Memory B cell (primary cell): ENCODE results near the gene G6PC2.
A peak's percentile ranks its signal among the peaks of the same experiment; 100 is the strongest.

Experiments used
- ATAC-seq: fragments of 150-1000 bp; cut with Tn5 transposase; 2 replicates; pipeline ENCODE4 v1.10.0; 2021; ENCODE audit warnings: low read depth, mild to moderate bottlenecking, moderate library complexity
- DNase-seq, 2 donors: peaks; one replicate each; pipeline ENCODE4 v3.0.0; 2022; ENCODE audit warnings: low spot score in 2 of 2
- H3K27ac Mint-ChIP-seq: one replicate; pipeline ENCODE4 v1.8.0; 2022; ENCODE audit warnings: mild to moderate bottlenecking, moderate library complexity, mixed read lengths
- H3K27me3 Mint-ChIP-seq: one replicate; pipeline ENCODE4 v1.8.0; 2022; ENCODE audit warnings: mixed read lengths
- H3K36me3 Mint-ChIP-seq: one replicate; pipeline ENCODE4 v1.8.0; 2022; ENCODE audit warnings: mild to moderate bottlenecking, mixed read lengths
- H3K4me1 Mint-ChIP-seq: one replicate; pipeline ENCODE4 v1.8.0; 2022; ENCODE audit warnings: mixed read lengths
- H3K4me3 Mint-ChIP-seq: one replicate; pipeline ENCODE4 v1.8.0; 2022; ENCODE audit warnings: mild to moderate bottlenecking, moderate library complexity, mixed read lengths
- H3K9me3 Mint-ChIP-seq: one replicate; pipeline ENCODE4 v1.8.0; 2022; ENCODE audit warnings: mixed read lengths

Gene G6PC2

GRCh38 chr2:168890006-168890782, 10.9 kb upstream of the G6PC2 start, which contains the start of gene SPC25:
Gene SPC25, minus strand, starts transcription at chr2:168890430. Its CDS starts 911 bp downstream, at chr2:168889519.
- H3K27me3 Mint-ChIP-seq = peaks cover 2% of the 10 kb centered on the region
- peaks cover 3% of the 10 kb centered on the region for H3K4me1 Mint-ChIP-seq
- peak within 1 kb of the TSS; percentile 22 for H3K27ac Mint-ChIP-seq
- no peaks in the 10 kb centered on the region for H3K9me3 Mint-ChIP-seq
- DNase-seq (peak; percentile 72 to 78), ATAC-seq (peak; percentile 99)
- no peaks in the 10 kb centered on the region for H3K36me3 Mint-ChIP-seq
- peak within 1 kb of the TSS; percentile 94 for H3K4me3 Mint-ChIP-seq

DNA sequence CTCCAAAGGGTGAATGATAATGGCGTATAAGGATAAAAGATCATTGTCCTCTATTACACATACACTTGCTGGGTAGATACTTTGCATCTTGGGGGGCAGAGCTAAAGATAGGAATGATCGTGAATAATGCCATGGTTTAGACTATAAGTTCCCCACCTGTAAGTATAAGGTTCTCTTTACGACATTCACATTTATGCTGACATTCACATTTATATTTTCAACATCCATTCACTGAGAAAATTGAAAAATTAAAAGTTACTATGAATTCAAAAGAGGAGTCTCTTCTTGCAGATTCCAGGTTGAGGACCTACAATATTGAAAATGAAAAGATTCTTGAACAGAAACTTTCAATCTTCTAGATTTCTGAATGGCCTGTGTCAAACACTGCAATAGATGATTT, 8.8 kb upstream of the G6PC2 start:
- Mint-ChIP-seq H3K27me3 (peaks cover 2% of the 10 kb centered on the region), H3K27ac (no peak overlapping the region), H3K4me1 (peaks cover 3% of the 10 kb centered on the region), H3K36me3 (no peaks in the 10 kb centered on the region), H3K4me3 (no peak overlapping the region), H3K9me3 (no peaks in the 10 kb centered on the region)
- ATAC-seq (no peak), DNase-seq (no peak)

- ATAC-seq (no peak), DNase-seq (no peak)
- Mint-ChIP-seq H3K36me3 (no peaks in the 10 kb centered on the region), H3K9me3 (no peaks in the 10 kb centered on the region), H3K4me1 (peaks cover 3% of the 10 kb centered on the region), H3K4me3 (no peak overlapping the region), H3K27me3 (peaks cover 2% of the 10 kb centered on the region), H3K27ac (no peak overlapping the region)
These were observed 7.0 kb upstream of the G6PC2 start for GRCh38 chr2:168894101-168894500.

DNA sequence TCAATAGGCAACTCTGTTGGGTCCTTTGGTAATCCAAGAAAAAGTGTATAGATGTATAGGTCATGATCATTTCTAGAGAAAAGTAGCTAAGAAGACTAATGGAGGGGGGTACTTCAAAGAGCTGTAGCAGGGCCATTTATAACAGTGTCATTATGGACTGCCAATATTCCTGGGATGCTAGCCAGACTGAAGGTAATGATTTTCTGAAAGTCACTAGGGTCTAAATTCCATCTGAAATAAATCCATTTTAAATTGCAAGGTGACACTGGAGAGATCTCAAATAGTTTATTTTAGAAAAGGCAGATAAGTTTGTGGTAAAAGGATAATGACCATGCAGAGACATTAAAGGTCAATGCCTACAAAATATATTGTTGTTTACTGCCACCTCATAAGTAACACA, 6.4 kb upstream of the G6PC2 start:
- DNase-seq (no peak), ATAC-seq (no peak)
- H3K4me1 Mint-ChIP-seq = peaks cover 3% of the 10 kb centered on the region
- no peak overlapping the region for H3K27ac Mint-ChIP-seq
- H3K36me3 Mint-ChIP-seq = no peaks in the 10 kb centered on the region
- H3K27me3 Mint-ChIP-seq = peaks cover 2% of the 10 kb centered on the region
- H3K9me3 Mint-ChIP-seq = no peaks in the 10 kb centered on the region
- no peak overlapping the region for H3K4me3 Mint-ChIP-seq

DNA sequence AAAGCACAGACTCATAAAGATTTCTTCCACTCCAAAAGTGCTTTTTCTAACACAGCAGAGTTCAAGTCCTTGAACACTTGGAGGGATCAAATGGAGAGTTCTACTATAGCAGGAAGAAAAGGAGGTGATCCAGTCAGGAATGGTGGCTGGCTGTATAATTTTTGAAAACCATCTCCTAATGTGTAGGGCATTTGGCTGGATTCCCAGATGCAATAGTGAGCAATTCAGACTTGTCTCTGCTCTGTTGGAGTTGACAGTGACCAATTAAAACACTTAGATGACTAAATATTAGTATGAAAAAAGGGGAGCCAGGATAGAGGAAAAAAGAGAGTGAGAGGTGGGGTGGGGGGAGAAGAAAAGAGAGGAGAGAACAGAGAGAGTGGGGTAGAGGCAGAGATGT, 5.3 kb upstream of the G6PC2 start:
- Mint-ChIP-seq H3K27me3 (no peaks in the 10 kb centered on the region), H3K27ac (no peak overlapping the region), H3K4me3 (no peak overlapping the region), H3K9me3 (no peaks in the 10 kb centered on the region), H3K36me3 (no peaks in the 10 kb centered on the region), H3K4me1 (no peaks in the 10 kb centered on the region)
- DNase-seq = no peak
- no peak for ATAC-seq

GRCh38 chr2:168896783-168897182, 4.3 kb upstream of the G6PC2 start:
- no peaks in the 10 kb centered on the region for H3K36me3 Mint-ChIP-seq
- H3K9me3 Mint-ChIP-seq = no peaks in the 10 kb centered on the region
- H3K27me3 Mint-ChIP-seq = no peaks in the 10 kb centered on the region
- no peak for DNase-seq
- no peak overlapping the region for H3K27ac Mint-ChIP-seq
- no peak for ATAC-seq
- no peaks in the 10 kb centered on the region for H3K4me1 Mint-ChIP-seq
- no peak overlapping the region for H3K4me3 Mint-ChIP-seq

DNA sequence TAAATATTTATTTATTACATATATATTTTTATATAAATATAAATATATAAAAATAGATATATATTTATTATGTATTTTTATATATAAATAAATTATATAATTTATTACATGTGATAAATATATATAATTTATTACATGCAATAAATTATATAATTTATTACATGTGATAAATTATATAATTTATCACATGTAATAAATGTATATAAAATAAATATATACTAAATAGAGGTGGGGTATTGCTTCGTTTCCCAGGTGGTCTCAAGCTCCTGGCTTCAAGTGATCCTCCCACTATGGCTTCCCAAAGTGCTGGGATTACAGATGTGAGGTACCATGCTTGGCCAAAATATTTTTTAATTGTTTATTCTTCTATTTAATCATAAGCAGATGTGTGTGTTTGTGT, 3.6 kb upstream of the G6PC2 start:
- Mint-ChIP-seq H3K4me3 (no peak overlapping the region), H3K27me3 (no peaks in the 10 kb centered on the region), H3K27ac (no peak overlapping the region), H3K4me1 (no peaks in the 10 kb centered on the region), H3K36me3 (no peaks in the 10 kb centered on the region), H3K9me3 (no peaks in the 10 kb centered on the region)
- ATAC-seq = no peak
- DNase-seq = no peak

DNA sequence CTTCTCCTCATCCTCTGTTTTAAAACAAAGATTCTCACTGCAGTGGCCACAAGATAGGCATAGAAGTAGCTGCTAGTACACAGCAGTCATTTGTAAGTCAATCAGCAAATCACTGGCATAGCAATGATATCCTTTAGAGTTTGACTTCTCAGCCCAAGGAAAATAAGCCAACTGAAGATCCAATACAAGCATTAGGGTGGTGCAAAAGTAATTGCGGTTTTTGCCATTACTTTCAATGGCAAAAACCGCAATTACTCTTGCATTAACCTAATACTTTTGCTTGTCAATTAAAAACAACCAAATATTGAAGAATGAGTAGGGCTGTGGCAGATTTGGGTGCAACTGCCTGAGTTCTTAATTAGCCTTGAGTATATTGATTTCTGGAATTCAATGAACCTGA, 2.8 kb downstream of the G6PC2 start:
- H3K27me3 Mint-ChIP-seq = peaks cover 6% of the 10 kb centered on the region
- no peak for DNase-seq
- H3K4me1 Mint-ChIP-seq = no peaks in the 10 kb centered on the region
- no peaks in the 10 kb centered on the region for H3K36me3 Mint-ChIP-seq
- no peak overlapping the region for H3K4me3 Mint-ChIP-seq
- ATAC-seq = no peak
- H3K27ac Mint-ChIP-seq = no peak overlapping the region
- no peaks in the 10 kb centered on the region for H3K9me3 Mint-ChIP-seq

GRCh38 chr2:168904358-168904757, 3.3 kb downstream of the G6PC2 start:
- Mint-ChIP-seq H3K27me3 (peaks cover 6% of the 10 kb centered on the region), H3K4me1 (no peaks in the 10 kb centered on the region), H3K27ac (no peak overlapping the region), H3K4me3 (no peak overlapping the region), H3K9me3 (no peaks in the 10 kb centered on the region), H3K36me3 (no peaks in the 10 kb centered on the region)
- ATAC-seq (no peak), DNase-seq (no peak)

DNA sequence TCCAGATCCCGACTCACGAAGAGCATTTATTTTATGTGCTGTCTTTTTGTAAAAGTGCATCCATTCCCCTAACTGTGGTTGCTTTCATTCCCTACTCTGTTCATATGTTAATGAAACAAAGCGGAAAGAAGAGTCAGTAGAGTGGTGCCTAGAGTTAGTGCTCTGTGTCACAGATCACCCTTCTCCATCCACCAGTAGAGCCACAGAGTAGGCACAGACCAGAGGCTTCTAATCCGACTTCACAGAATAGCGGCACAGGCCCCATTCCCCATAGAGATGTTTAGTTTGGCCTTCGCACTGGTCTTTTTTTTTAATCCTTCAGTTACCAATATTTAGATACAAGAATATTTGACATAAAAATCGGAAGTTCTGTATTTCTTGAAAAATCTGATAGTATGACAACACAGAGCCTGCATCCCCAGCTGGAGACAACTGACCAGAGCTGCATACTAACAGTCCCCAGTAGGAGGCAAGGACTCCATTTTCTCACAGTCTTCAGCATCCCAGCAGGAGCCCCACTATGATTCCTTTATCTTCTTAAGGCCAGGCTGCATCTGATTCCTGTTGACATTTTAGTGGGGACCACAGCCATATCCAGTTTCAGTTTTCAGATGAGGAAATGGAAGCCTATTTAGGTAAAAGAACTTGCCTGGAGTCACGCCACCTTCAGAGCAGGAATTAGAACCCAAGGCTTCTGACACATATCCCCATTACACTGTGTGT, 7.0 kb downstream of the G6PC2 start:
- H3K36me3 Mint-ChIP-seq = no peaks in the 10 kb centered on the region
- H3K27me3 Mint-ChIP-seq = peaks cover 6% of the 10 kb centered on the region
- no peaks in the 10 kb centered on the region for H3K9me3 Mint-ChIP-seq
- peak overlapping the region; percentile 60 for H3K27ac Mint-ChIP-seq
- no peaks in the 10 kb centered on the region for H3K4me1 Mint-ChIP-seq
- DNase-seq (no peak), ATAC-seq (no peak)
- H3K4me3 Mint-ChIP-seq = no peak overlapping the region

GRCh38 chr2:168910330-168910729, 9.2 kb downstream of the G6PC2 start:
- DNase-seq (no peak), ATAC-seq (no peak)
- Mint-ChIP-seq H3K9me3 (no peaks in the 10 kb centered on the region), H3K27ac (no peak overlapping the region), H3K36me3 (no peaks in the 10 kb centered on the region), H3K4me3 (no peak overlapping the region), H3K27me3 (peaks cover 9% of the 10 kb centered on the region), H3K4me1 (no peaks in the 10 kb centered on the region)

GRCh38 chr2:168912466-168912865, 11.4 kb downstream of the G6PC2 start:
- Mint-ChIP-seq H3K27ac (no peak overlapping the region), H3K27me3 (peaks cover 7% of the 10 kb centered on the region), H3K36me3 (no peaks in the 10 kb centered on the region), H3K4me3 (no peak overlapping the region), H3K4me1 (no peaks in the 10 kb centered on the region), H3K9me3 (no peaks in the 10 kb centered on the region)
- DNase-seq (no peak), ATAC-seq (no peak)

- Mint-ChIP-seq H3K4me1 (no peaks in the 10 kb centered on the region), H3K4me3 (no peak overlapping the region), H3K27ac (no peak overlapping the region), H3K27me3 (peaks cover 3% of the 10 kb centered on the region), H3K36me3 (no peaks in the 10 kb centered on the region), H3K9me3 (no peaks in the 10 kb centered on the region)
- ATAC-seq (no peak), DNase-seq (no peak)
These were observed 11.8 kb downstream of the G6PC2 start for GRCh38 chr2:168912901-168913369.

DNA sequence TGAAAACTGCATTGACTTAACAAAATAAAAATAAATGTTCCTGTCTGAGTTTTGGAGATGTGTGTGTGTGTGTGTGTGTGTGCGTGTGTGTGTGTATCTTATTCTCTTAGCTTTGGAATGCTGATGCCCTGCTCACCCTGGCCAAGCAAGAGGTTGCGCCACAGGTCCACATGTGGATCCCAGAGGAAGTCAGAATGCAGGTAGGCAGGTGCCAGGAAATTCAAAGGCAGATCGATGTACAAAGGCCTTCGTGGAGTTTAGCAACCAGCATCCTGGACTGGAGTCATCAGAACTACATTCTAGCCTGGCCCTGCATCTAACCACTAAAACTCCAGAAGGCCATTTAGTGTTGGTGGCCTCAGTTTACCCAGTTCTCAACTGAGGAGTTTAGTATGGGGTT, 12.4 kb downstream of the G6PC2 start:
- no peak for ATAC-seq
- Mint-ChIP-seq H3K4me3 (no peak overlapping the region), H3K27ac (no peak overlapping the region), H3K36me3 (no peaks in the 10 kb centered on the region), H3K4me1 (no peaks in the 10 kb centered on the region), H3K9me3 (no peaks in the 10 kb centered on the region), H3K27me3 (peaks cover 3% of the 10 kb centered on the region)
- no peak for DNase-seq
